ENCODE results near the gene PCSK6. TPM values are rescaled to one million over a fixed set of nuclear protein-coding genes. Genes with fewer than 3 reads are reported as not detected.
A peak's percentile ranks its signal among the peaks of the same experiment; 100 is the strongest.

PCSK6 gene
- total RNA-seq, 1 donor from 2014 or later, result 3.8 TPM

DNA sequence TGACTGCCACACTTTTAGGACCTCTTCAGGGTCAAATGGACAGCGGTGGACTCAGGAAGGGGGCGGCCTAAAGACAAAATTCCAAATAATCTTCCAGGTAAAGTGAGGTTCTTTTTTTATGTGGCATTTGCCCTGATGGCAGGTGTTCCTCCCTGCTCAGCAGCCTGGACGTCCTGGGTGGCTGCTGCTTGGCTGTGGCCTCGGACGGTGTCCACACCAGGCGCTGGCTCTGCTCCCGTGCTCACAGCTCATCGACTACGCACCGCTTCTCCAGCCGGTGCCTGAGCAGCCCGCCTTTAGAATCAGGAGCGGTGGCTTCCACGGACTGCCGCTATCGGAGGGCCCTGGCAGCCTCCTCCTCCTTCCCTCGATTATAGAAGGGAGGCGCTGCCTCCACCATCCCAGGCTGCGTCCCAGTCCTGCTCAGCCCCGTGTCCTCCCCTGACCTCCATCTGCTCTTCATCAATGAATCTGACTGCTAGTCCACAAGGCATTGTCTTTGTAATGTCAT is 41.9 kb downstream of the PCSK6 start:
- Mint-ChIP-seq H3K36me3 (ENCODE audit: unreplicated experiment) (no peaks in the 10 kb centered on the region), H3K9me3 (ENCODE audit: unreplicated experiment) (peaks cover 8% of the 10 kb centered on the region), H3K4me1 (ENCODE audit: low read depth, unreplicated experiment) (peaks cover 31% of the 10 kb centered on the region), H3K27me3 (ENCODE audit: unreplicated experiment) (peaks cover 5% of the 10 kb centered on the region), H3K4me3 (ENCODE audit: unreplicated experiment) (no peak overlapping the region), H3K27ac (ENCODE audit: unreplicated experiment) (no peak overlapping the region)
- no peak for DNase-seq
- TF ChIP-seq, protein P1, sequence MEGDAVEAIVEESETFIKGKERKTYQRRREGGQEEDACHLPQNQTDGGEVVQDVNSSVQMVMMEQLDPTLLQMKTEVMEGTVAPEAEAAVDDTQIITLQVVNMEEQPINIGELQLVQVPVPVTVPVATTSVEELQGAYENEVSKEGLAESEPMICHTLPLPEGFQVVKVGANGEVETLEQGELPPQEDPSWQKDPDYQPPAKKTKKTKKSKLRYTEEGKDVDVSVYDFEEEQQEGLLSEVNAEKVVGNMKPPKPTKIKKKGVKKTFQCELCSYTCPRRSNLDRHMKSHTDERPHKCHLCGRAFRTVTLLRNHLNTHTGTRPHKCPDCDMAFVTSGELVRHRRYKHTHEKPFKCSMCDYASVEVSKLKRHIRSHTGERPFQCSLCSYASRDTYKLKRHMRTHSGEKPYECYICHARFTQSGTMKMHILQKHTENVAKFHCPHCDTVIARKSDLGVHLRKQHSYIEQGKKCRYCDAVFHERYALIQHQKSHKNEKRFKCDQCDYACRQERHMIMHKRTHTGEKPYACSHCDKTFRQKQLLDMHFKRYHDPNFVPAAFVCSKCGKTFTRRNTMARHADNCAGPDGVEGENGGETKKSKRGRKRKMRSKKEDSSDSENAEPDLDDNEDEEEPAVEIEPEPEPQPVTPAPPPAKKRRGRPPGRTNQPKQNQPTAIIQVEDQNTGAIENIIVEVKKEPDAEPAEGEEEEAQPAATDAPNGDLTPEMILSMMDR (IDR thresholded peaks at IDR 0.05; ENCODE audit: partially characterized antibody, unreplicated experiment), result no peak

DNA sequence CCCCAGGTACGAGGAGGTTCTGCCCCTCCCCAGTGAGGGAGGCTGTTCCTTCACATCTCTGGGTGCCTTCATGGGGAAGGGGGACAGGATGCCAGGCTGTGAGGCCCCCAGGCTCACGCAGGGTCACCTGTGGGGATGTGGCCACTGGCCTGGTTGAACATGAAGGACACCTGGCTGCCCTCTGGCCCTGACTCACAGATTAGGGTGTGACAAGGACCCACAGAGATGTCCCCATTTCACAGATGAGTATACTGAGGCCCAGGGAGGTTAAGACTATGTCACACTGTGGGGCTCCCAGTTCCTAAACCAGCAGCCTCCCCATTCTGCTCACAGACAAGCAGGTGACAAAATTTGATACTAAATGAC is 42.4 kb downstream of the PCSK6 start:
- Mint-ChIP-seq H3K9me3 (ENCODE audit: unreplicated experiment) (peaks cover 5% of the 10 kb centered on the region), H3K4me3 (ENCODE audit: unreplicated experiment) (no peak overlapping the region), H3K4me1 (ENCODE audit: low read depth, unreplicated experiment) (peaks cover 27% of the 10 kb centered on the region), H3K27ac (ENCODE audit: unreplicated experiment) (no peak overlapping the region), H3K36me3 (ENCODE audit: unreplicated experiment) (peaks cover 2% of the 10 kb centered on the region), H3K27me3 (ENCODE audit: unreplicated experiment) (peaks cover 2% of the 10 kb centered on the region)
- TF ChIP-seq, protein P1 (IDR thresholded peaks at IDR 0.05; ENCODE audit: partially characterized antibody, unreplicated experiment), result no peak
- DNase-seq, result no peak

DNA sequence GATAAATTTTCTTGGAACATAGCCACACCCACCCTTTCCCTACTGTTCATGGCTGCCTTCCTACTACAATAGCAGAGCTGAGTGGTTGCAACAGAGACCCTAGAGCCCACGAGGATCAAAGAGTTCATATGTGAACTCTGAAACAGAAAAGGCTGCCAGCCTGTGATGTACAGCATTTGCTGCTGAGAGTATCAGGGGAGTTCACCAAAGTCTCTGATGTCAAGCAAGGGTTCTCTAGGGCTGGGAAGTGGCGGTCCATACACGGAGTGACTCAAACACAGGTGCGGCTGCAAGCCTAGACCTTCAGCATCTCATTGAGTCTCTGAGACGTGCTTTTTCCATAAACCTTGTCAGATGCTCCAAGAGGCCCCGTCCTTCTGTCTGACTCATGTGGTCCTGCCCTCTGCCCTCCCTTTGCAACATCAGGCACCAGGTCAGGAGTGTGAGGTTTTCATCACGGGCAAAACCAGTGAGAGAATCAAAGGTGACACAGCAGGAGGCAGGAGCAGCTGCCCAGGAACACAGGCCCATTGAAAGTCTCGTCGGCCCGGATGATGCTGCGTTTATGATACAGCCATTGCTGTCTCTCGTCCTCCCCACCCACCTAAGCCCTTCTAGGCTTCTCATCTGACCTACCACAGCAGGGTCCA is 42.9 kb downstream of the PCSK6 start:
- Mint-ChIP-seq H3K27ac (ENCODE audit: unreplicated experiment) (peak overlapping the region; percentile 14), H3K27me3 (ENCODE audit: unreplicated experiment) (peaks cover 2% of the 10 kb centered on the region), H3K4me3 (ENCODE audit: unreplicated experiment) (no peak overlapping the region), H3K4me1 (ENCODE audit: low read depth, unreplicated experiment) (peaks cover 23% of the 10 kb centered on the region), H3K36me3 (ENCODE audit: unreplicated experiment) (peaks cover 5% of the 10 kb centered on the region), H3K9me3 (ENCODE audit: unreplicated experiment) (peaks cover 5% of the 10 kb centered on the region)
- TF ChIP-seq, protein P1 (IDR thresholded peaks at IDR 0.05; ENCODE audit: partially characterized antibody, unreplicated experiment), result no peak
- DNase-seq, result no peak

DNA sequence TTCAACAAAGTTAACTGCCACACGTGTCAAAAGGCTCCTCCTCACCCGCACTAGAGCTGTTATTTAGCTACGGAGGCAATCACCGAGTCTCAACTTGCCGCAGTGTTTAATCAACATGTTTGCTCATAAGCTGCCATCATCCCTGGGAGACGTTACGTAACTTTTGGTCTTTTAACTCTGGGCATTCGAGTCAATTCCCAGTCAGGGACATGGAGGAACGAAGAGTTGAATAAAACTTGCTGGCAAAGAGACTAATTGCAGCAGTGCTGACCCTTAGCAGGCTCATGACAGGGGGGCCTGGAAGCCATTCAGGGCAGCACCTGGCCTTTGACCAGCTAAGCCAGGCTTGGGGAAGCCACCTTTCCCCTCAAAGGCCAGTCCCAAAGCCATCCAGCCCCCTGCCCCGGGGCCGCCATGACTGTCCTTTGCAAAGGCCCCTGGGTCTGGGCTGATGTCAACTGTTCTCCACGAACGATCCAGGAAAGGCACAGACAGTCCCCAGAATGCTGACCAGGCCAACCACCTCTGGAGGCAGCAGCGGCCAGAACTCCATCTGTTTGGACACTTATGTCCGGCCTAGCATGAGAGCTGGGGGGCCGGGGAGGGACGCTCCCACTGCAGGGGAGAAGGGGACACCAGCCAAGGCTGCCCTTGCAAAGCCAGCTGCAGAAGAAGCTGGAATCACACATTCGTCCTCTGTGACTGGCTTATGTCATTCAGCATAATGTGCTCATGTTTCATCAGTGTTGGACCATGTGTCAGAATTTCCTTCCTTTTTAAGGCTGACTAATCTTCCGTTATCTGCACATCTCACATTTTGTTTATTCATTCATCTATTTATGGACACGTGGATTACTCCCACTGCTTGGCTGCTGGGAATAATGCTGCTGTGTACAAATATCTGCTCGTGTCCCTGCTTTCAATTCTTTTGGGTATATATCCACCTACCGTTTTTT is 43.7 kb downstream of the PCSK6 start:
- DNase-seq, result no peak
- Mint-ChIP-seq H3K4me1 (ENCODE audit: low read depth, unreplicated experiment) (peaks cover 15% of the 10 kb centered on the region), H3K27me3 (ENCODE audit: unreplicated experiment) (no peaks in the 10 kb centered on the region), H3K27ac (ENCODE audit: unreplicated experiment) (peak overlapping the region; percentile 14), H3K9me3 (ENCODE audit: unreplicated experiment) (peaks cover 2% of the 10 kb centered on the region), H3K36me3 (ENCODE audit: unreplicated experiment) (peaks cover 5% of the 10 kb centered on the region), H3K4me3 (ENCODE audit: unreplicated experiment) (no peak overlapping the region)
- TF ChIP-seq, protein P1 (IDR thresholded peaks at IDR 0.05; ENCODE audit: partially characterized antibody, unreplicated experiment), result no peak

Data from glutamatergic neuron (in vitro differentiated cells).